Naive B cell (primary cell): ENCODE measurements around the gene GPR132. TPM values are rescaled to one million over a fixed set of nuclear protein-coding genes. Genes with fewer than 3 reads are reported as not detected.
"Not testable (repeated sequence)": the region's sequence is repeated elsewhere in the genome, so short reads cannot be mapped to it uniquely, and the experiment has no call there.

Experiments
- ATAC-seq, 2 donors: fragments of 150-1000 bp; cut with Tn5 transposase; 2 replicates each; pipeline ENCODE4 v1.10.0; 2021; ENCODE audit warnings: low read depth in 2 of 2, mild to moderate bottlenecking in 2 of 2, moderate library complexity in 2 of 2
- DNase-seq: peaks from one replicate; pipeline ENCODE4 v3.0.0; 2022
- H3K27ac Mint-ChIP-seq, 6 donors: one replicate each; pipeline ENCODE4 v1.8.0; 2020 to 2022; ENCODE audit warnings: mild to moderate bottlenecking in 6 of 6, mixed read lengths in 6 of 6, moderate library complexity in 5 of 6, inconsistent platforms in 2 of 6
- H3K27me3 Mint-ChIP-seq, 3 donors: one replicate each; pipeline ENCODE4 v1.8.0; 2021 to 2022; ENCODE audit warnings: mixed read lengths in 3 of 3, mild to moderate bottlenecking in 1 of 3
- H3K36me3 Mint-ChIP-seq, 2 donors: one replicate each; pipeline ENCODE4 v1.8.0; 2020 to 2022; ENCODE audit warnings: mixed read lengths in 2 of 2, inconsistent platforms in 1 of 2, mild to moderate bottlenecking in 1 of 2
- H3K4me1 Mint-ChIP-seq, 3 donors: one replicate each; pipeline ENCODE4 v1.8.0; 2020 to 2022; ENCODE audit warnings: mixed read lengths in 3 of 3, inconsistent platforms in 1 of 3, mild to moderate bottlenecking in 1 of 3, moderate library complexity in 1 of 3
- H3K4me3 Mint-ChIP-seq, 8 donors: one replicate each; pipeline ENCODE4 v1.8.0; 2020 to 2022; ENCODE audit warnings: mild to moderate bottlenecking in 8 of 8, mixed read lengths in 8 of 8, moderate library complexity in 8 of 8, inconsistent platforms in 2 of 8
- H3K9me3 Mint-ChIP-seq, 7 donors: one replicate each; pipeline ENCODE4 v1.8.0; 2020 to 2022; ENCODE audit warnings: mixed read lengths in 7 of 7, mild to moderate bottlenecking in 5 of 7, inconsistent platforms in 2 of 7, moderate library complexity in 1 of 7
- polyA plus RNA-seq, 6 donors: library from polyadenylated mRNA; unstranded; fragments of 300-500 nt; fragmentation: Illumina TruSeq; gene quantifications; one replicate each; pipeline ENCODE4 v1.2.3, GENCODE V29; 2021; ENCODE audit warnings: low read depth in 6 of 6

Gene GPR132
- polyA plus RNA-seq, 6 donors from 2014 or later: 8.2 to 33.0 (median 10.8) TPM

DNA sequence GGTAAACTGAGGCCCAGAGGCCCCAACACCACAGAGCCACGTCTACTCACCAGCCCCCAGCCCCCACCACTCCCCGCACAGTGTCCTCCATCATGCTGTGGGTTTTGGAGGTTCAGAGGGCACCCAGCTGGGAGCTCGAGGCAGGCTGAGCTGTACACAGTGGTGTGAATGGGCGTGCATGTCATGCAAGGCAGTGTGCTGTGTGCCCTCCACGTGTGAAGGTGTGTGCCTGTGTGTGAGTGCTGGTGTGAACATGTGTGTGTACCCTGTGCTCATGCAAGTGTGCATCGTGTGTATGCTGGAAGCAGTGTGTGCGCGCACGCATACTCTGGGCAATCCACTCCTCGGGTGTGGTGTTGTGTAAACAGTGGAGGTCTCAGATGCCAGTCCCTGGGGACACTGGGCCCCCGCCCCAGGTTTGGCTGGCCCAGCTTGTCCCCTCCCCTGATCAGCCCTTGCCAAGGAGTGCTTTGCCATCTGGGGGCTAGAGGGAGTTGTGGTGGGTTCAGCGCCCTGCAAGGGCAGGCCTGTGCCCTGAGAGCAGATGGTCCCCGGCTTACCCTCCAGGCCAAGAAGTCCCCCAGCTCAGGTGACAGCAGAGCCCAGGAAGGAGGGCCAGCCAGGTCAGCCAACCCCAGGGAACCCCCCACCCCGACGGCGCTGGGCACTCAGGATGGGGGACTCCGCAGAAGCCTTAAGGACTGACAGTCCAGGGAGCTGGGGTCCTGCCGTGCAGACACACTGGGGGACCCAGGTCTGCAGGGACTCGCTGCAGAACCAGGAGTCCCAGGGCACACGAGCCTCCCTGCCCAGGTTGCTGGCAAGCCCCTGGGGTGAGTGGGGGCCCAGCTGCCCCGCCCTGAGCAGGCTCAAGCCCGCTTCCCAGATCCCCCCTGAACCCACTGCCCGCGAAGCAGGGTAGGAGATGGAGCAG is 23.8 kb upstream of the GPR132 start:
- ATAC-seq: no peak
- H3K4me1 Mint-ChIP-seq: peaks cover 12 to 37% (median 23%) of the 10 kb centered on the region in 3 donors
- peak overlapping the region in 6 of 8 donors; percentile 19 to 78 (median 55) for H3K4me3 Mint-ChIP-seq
- DNase-seq: no peak
- H3K27me3 Mint-ChIP-seq: peaks cover 4 to 18% (median 11%) of the 10 kb centered on the region in 3 donors
- H3K36me3 Mint-ChIP-seq: peaks cover 0 to 3% of the 10 kb centered on the region in 2 donors
- peak overlapping the region in 1 of 6 donors; percentile 57 for H3K27ac Mint-ChIP-seq
- no peaks in the 10 kb centered on the region for H3K9me3 Mint-ChIP-seq

DNA sequence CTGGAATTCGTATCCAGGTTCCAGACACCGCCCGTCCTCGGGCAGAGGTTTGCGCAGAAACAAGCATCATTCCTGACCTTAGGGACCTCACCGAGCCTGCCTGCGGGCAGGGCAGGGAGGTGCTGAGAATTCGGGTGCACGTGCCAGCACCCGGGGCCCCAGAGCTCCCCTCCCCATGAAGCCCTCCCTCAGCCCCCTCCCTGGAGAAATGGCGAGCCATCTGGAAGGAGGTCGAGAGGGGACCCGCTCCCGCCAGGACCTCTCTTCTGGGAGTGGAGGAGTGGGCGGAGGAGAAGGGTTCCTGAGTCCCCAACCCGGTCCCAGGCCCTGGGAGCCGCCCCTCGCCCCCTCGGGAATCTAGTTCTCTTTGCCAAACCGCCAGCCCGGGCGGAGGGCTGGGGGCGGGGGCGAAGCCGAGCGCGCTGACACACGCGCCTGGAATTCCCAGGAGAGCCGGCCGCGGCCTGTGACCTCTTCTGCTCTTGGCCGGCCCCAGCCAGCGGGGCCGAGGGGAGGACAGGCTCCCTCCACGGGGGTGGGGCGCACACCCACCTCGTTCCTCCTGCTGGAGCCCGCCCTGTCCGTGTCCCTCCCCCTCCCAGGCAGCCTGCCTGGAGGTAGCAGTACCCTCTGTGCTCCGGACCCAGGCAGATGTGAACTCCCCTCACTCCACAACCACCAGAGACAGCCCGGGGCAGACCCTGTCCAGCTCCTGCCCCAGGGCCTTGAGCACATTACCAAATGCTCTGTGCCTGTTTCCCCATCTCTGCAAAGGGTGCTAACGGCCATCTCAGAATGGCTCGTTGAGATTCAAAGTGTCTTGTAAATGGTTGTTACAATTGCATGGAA is 23.0 kb upstream of the GPR132 start:
- peaks cover 0 to 5% of the 10 kb centered on the region in 2 donors for H3K36me3 Mint-ChIP-seq
- DNase-seq (no peak), ATAC-seq (no peak)
- H3K9me3 Mint-ChIP-seq: no peaks in the 10 kb centered on the region
- H3K4me3 Mint-ChIP-seq: peak overlapping the region in 7 of 8 donors; percentile 68 to 82 (median 77)
- peak overlapping the region in 3 of 6 donors; percentile 4 to 69 (median 57) for H3K27ac Mint-ChIP-seq
- H3K4me1 Mint-ChIP-seq: peaks cover 11 to 35% (median 23%) of the 10 kb centered on the region in 3 donors
- H3K27me3 Mint-ChIP-seq: peaks cover 4 to 26% (median 17%) of the 10 kb centered on the region in 3 donors

DNA sequence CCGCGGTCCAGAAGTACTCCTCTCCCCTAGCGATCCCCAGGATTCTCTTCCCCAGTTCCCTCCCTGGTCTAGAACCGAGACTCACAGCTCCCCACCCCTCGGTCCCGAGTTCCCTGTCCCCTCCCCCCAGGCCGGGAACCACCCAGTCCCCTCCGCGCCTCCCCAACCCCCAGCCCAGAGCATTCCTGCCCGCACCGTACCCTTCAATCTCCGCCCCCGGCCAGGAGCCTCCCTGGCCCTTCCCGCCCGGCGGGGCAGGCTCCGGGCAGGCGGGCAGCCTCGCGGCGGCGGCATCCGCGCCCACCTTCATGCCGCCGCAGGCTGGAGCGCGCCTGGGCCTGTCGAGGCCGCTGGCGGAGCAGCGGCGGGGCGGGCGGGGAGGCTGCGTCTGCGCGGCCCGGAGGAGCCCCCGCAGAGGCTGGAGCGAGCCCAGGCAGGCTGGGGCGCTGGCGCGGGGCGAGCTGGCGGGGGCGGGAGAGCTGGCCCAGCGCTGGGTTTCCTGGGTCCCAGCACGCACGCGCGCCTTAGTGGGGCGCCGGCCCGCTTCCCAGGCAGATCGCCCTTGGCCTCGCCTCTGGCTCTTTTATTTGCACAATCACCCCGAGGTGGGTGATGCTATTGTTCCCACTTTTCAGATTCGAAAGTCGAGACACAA is 22.2 kb upstream of the GPR132 start:
- ATAC-seq (peak; percentile 29 to 38), DNase-seq (peak; percentile 41)
- Mint-ChIP-seq H3K4me3 (peak overlapping the region in 7 of 8 donors; percentile 74 to 88 (median 81)), H3K27me3 (peaks cover 4 to 26% (median 17%) of the 10 kb centered on the region in 3 donors), H3K9me3 (no peaks in the 10 kb centered on the region), H3K36me3 (peaks cover 0 to 5% of the 10 kb centered on the region in 2 donors), H3K27ac (peak overlapping the region in 4 of 6 donors; percentile 4 to 87 (median 62)), H3K4me1 (peaks cover 11 to 29% (median 26%) of the 10 kb centered on the region in 3 donors)

DNA sequence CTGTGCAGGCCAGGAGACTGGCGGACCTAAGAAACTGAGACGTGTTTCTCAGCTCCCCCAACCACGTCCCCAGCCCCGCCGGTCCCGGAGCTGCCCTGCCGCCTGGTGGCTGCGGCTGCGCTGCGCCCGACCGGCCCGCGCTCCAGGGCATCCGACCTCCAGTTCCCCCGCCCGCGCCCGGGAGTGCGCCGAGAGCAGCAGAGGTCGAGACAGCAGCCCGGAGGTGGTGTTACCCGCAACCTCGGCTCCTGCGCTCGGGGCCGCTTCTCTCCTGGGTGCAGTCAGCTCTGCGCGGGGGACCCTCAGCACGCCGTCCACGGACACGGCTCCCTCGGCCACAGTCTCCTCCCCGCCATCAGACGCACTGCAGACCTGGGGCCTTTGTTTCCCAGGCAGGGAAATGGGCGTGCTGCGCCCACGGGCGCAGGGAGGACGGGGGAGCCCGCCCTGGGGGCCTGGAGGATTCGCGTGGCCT is 21.6 kb upstream of the GPR132 start:
- peak overlapping the region; percentile 33 to 88 (median 79) for H3K4me3 Mint-ChIP-seq
- H3K4me1 Mint-ChIP-seq: peaks cover 11 to 26% (median 24%) of the 10 kb centered on the region in 3 donors
- ATAC-seq: peak; percentile 84 to 86
- no peaks in the 10 kb centered on the region for H3K9me3 Mint-ChIP-seq
- DNase-seq: peak; percentile 84
- peaks cover 0 to 5% of the 10 kb centered on the region in 2 donors for H3K36me3 Mint-ChIP-seq
- peaks cover 4 to 26% (median 17%) of the 10 kb centered on the region in 3 donors for H3K27me3 Mint-ChIP-seq
- peak overlapping the region in 3 of 6 donors; percentile 76 to 87 (median 79) for H3K27ac Mint-ChIP-seq

DNA sequence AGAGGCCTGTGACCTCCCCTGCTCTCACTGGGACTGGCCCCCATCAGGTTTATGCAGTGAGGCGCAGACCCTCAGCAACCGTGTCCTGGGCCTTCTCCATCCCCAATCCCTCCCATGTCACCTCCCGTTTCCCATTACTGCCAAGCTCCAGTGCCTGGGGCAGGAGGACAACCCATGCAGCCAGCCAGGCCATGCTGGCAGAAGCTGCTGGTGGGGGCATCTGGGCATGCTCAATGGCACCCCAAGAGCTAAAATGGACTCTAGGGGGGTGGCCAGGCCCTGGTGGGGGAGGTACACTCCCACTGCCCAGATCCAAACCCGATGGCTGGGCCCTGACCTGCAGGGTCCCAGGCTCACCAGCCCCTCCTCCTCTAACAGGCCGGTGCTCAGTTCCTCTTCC is 20.5 kb upstream of the GPR132 start:
- Mint-ChIP-seq H3K27ac (peak overlapping the region in 1 of 6 donors; percentile 39), H3K27me3 (peaks cover 4 to 25% (median 17%) of the 10 kb centered on the region in 3 donors), H3K4me3 (peak overlapping the region in 1 of 8 donors; percentile 47), H3K4me1 (peaks cover 11 to 26% (median 23%) of the 10 kb centered on the region in 3 donors), H3K9me3 (no peaks in the 10 kb centered on the region), H3K36me3 (peaks cover 0 to 5% of the 10 kb centered on the region in 2 donors)
- ATAC-seq (no peak), DNase-seq (no peak)

DNA sequence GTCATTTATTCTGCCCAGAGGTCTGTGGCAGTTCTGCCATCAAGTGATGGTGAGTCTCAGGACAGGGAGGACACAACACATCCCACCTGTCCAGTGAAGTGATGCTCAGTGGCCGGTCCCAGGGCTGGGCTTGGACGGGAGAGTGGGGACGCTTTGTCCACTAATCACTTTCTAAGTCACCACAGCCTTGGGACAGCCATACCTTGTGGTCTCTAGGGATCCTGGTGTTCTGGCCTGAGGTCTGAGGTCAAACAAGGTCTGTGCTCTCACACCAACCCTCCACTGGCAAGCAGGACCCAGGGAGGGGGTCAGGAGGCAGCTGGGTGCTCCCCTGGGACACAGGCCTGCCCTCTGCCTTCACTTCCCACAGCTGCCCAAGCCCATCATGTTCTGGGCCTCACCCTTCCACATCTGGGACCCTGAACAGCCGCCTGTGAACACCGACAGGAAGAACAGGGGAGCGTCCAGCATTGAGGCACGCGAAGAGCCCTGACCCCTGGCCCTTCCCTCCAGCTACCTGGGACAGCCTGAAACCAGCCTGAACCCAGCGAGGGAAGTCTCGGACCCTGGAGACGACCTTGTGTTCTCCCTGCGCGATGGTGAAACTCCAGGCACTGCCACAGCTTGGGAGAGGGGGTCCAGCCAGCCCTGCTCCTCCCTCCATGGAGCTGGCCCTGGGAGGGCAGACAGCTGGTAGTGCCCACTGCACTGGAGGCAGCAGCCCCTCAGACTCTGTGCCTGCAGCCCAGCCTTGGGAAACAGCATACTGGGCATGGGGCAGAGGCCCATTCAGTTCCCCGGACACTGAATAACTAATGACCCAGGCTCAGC is 19.7 kb upstream of the GPR132 start:
- DNase-seq (no peak), ATAC-seq (no peak)
- Mint-ChIP-seq H3K4me3 (peak overlapping the region in 2 of 8 donors; percentile 30 to 47), H3K36me3 (peaks cover 0 to 5% of the 10 kb centered on the region in 2 donors), H3K9me3 (no peaks in the 10 kb centered on the region), H3K27me3 (peaks cover 0 to 18% (median 17%) of the 10 kb centered on the region in 3 donors), H3K27ac (peak overlapping the region in 2 of 6 donors; percentile 21 to 47), H3K4me1 (peaks cover 7 to 21% (median 17%) of the 10 kb centered on the region in 3 donors)

DNA sequence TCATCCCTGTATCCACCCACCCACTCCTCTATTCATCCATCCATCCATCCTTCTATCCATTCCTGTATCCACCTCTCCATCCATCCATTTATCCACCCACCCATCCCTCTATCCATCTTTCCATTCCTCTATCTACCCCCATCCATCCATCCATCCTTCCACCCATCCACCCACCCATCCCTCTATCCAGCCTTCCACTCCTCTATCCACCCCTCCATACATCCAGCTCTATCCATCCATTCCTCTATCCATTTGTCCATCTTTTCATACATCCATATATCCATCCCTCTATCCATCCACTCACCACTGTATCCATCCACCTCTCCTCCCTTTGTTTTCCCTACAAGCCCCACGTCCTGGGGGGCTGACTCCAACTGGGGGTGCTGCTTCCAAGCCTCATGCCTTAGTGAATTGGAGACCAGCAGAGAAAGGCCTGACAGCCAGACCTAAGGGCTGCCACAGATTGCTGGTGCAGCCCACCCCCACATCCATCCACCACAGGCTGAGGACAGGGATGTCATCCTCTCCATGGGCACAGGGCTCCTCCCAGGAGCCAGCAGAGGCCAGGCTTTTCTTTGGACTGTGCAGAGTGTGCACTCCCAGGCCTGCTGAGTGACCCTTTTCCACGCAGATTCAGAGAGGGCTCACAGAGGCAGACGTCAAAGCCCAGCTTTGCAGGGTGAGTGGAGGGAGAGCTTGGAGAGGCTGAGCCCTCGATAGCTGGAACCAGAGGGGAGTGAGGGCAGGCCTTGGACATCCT is 18.9 kb upstream of the GPR132 start:
- peaks cover 0 to 5% of the 10 kb centered on the region in 2 donors for H3K36me3 Mint-ChIP-seq
- H3K4me1 Mint-ChIP-seq: peaks cover 7 to 21% (median 17%) of the 10 kb centered on the region in 3 donors
- H3K27ac Mint-ChIP-seq: peak overlapping the region in 1 of 6 donors; percentile 15
- peak overlapping the region in 3 of 8 donors; percentile 22 to 69 (median 30) for H3K4me3 Mint-ChIP-seq
- peaks cover 0 to 18% (median 17%) of the 10 kb centered on the region in 3 donors for H3K27me3 Mint-ChIP-seq
- ATAC-seq (no peak), DNase-seq (no peak)
- H3K9me3 Mint-ChIP-seq: no peaks in the 10 kb centered on the region

DNA sequence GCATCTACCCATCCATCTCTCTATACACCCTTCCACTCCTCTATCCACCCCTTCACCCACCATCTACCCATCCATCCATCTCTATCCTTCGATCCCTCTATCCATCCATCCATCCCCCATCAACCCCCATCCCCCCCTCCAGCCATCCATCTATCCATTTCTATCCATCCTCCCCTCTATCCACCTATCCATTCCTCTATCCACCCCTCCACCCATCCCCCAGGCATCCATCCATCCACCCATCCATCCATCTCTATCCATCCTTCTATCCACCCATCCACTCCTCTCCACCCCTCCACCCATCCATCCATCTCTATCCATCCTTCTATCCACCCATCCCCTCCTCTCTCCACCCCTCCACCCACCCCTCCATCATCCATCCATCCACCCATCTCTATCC is 17.5 kb upstream of the GPR132 start:
- Mint-ChIP-seq H3K27ac (peak overlapping the region in 1 of 6 donors; percentile 59), H3K9me3 (no peaks in the 10 kb centered on the region), H3K36me3 (peaks cover 0 to 5% of the 10 kb centered on the region in 2 donors), H3K27me3 (peaks cover 0 to 12% (median 11%) of the 10 kb centered on the region in 3 donors), H3K4me3 (no peak overlapping the region), H3K4me1 (peaks cover 7 to 24% (median 17%) of the 10 kb centered on the region in 3 donors)
- ATAC-seq (no peak), DNase-seq (no peak)

DNA sequence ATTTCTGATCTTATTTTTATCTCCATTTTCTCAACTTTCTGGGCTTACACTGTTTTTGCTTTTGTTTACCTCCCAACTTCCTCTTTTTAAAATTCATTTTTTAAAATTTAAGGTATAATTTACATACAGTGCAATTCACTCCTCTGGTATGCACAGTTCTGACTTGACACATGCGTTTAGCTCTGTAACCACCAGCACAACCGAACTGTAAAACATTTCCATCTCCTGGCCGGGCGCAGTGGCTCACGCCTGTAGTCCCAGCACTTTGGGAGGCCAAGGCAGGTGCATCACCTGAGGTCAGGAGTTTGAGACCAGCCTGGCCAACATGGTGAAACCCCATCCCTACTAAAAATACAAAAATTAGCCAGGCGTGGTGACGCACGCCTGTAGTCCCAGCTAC is 16.2 kb upstream of the GPR132 start:
- DNase-seq, H3K27ac Mint-ChIP-seq, H3K36me3 Mint-ChIP-seq, ATAC-seq, H3K9me3 Mint-ChIP-seq, H3K4me3 Mint-ChIP-seq: not testable (repeated sequence)
- Mint-ChIP-seq H3K27me3 (peaks cover 0 to 12% (median 11%) of the 10 kb centered on the region in 3 donors), H3K4me1 (peaks cover 17 to 29% (median 22%) of the 10 kb centered on the region in 3 donors)

DNA sequence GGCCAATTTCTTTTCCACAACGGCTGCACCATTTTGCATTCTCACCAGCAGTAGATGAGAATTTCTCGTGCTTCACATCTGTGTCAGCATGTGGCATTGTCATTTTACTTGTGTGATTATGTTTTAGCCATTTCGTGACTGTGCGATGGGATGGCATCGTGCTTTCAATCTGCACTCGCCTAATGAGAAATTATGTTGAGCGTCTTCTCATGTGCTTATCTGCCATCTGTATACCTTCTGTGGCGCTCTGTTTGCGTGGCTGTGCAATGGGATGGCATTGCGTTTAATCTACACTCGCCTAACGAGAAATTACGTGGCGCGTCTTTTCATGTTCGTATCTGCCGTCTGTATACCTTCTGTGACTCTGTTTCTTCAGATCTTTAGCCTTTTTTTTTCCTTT is 14.9 kb upstream of the GPR132 start:
- H3K4me3 Mint-ChIP-seq: peak overlapping the region in 1 of 8 donors; percentile 60
- no peak for ATAC-seq

DNA sequence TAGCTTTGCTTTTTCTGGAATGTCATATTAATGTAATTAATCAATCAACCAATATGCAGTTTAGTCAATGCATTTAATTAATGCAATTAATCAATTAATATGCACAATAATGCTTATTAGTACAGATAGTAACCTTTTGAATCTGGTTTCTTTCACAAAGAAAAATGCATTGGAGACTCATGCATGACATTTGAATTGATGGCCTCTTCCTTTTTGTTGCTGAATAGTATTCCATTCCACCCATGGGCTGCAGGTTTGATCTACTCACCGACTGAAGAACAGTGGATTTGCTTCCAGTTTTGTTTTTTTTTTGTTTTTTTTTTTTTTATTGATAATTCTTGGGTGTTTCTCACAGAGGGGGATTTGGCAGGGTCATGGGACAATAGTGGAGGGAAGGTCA is 13.1 kb upstream of the GPR132 start:
- H3K4me1 Mint-ChIP-seq: peaks cover 27 to 36% (median 27%) of the 10 kb centered on the region in 3 donors
- ATAC-seq: no peak
- DNase-seq: no peak
- no peaks in the 10 kb centered on the region for H3K36me3 Mint-ChIP-seq
- no peak overlapping the region for H3K27ac Mint-ChIP-seq
- H3K4me3 Mint-ChIP-seq: peak overlapping the region in 3 of 8 donors; percentile 15 to 66 (median 37)
- H3K9me3 Mint-ChIP-seq: no peaks in the 10 kb centered on the region
- H3K27me3 Mint-ChIP-seq: no peaks in the 10 kb centered on the region

More for the DNA sequence above, 14.9 kb upstream of the GPR132 start:
- no peak for DNase-seq
- peaks cover 23 to 38% (median 29%) of the 10 kb centered on the region in 3 donors for H3K4me1 Mint-ChIP-seq
- no peaks in the 10 kb centered on the region for H3K9me3 Mint-ChIP-seq
- H3K27me3 Mint-ChIP-seq: peaks cover 0 to 12% (median 11%) of the 10 kb centered on the region in 3 donors
- H3K27ac Mint-ChIP-seq: peak overlapping the region in 2 of 6 donors; percentile 6 to 53
- H3K36me3 Mint-ChIP-seq: peaks cover 0 to 5% of the 10 kb centered on the region in 2 donors
